DND-41 (cell line): ENCODE measurements around the gene KRTAP9-7.

Experiments used
- ATAC-seq: fragments of 200-7000 bp; cut with Tn5 transposase; 3 replicates; pipeline ENCODE4 v1.9.1; 2021; ENCODE audit warnings: low read depth; ENCODE audit not compliant: insufficient read depth
- DNase-seq: peaks from one replicate; pipeline ENCODE4 v3.0.0-alpha.2; 2020
- H2AFZ ChIP-seq: 2 replicates; pipeline ENCODE4 v1.6.0; 2012; ENCODE audit warnings: low read depth, low read length
- H3K27ac ChIP-seq: 2 replicates; pipeline ENCODE4 v1.5.1; 2012; ENCODE audit warnings: low read length, inconsistent platforms
- H3K27me3 ChIP-seq: fragments of 200-600 bp; sonication (generic); 2 replicates; pipeline ENCODE4 v1.6.0; 2012; ENCODE audit warnings: low read length, mild to moderate bottlenecking, inconsistent platforms; ENCODE audit not compliant: insufficient read depth, poor library complexity
- H3K36me3 ChIP-seq: 2 replicates; pipeline ENCODE4 v1.5.1; 2012; ENCODE audit warnings: low read length, inconsistent platforms; ENCODE audit not compliant: insufficient read depth
- H3K4me1 ChIP-seq: 2 replicates; pipeline ENCODE4 v1.5.1; 2012; ENCODE audit warnings: mild to moderate bottlenecking, low read length; ENCODE audit not compliant: insufficient read depth
- H3K4me2 ChIP-seq: 2 replicates; pipeline ENCODE4 v1.6.0; 2012; ENCODE audit warnings: mild to moderate bottlenecking, moderate library complexity, low read length, inconsistent platforms; ENCODE audit not compliant: insufficient read depth
- H3K4me3 ChIP-seq, 2 experiments: fragments of 200-600 bp in 1 of 2; shearing (Covaris generic) in 1 of 2; 2 replicates each; pipeline ENCODE4 v1.5.1; 2012 to 2016; ENCODE audit warnings: inconsistent platforms in 2 of 2, low read length in 2 of 2, mild to moderate bottlenecking in 2 of 2, low read depth in 1 of 2, moderate library complexity in 1 of 2
- H3K79me2 ChIP-seq: 2 replicates; pipeline ENCODE4 v1.6.0; 2012; ENCODE audit warnings: low read length, inconsistent platforms; ENCODE audit not compliant: insufficient read depth
- H3K9ac ChIP-seq: 2 replicates; pipeline ENCODE4 v1.6.0; 2012; ENCODE audit warnings: low read depth, mild to moderate bottlenecking, inconsistent platforms, low read length, moderate library complexity
- H3K9me3 ChIP-seq: 2 replicates; pipeline ENCODE4 v1.5.1; 2012; ENCODE audit warnings: low read length, moderate library complexity, mild to moderate bottlenecking, inconsistent platforms; ENCODE audit not compliant: insufficient read depth, severe bottlenecking
- H4K20me1 ChIP-seq: 2 replicates; pipeline ENCODE4 v1.6.0; 2012; ENCODE audit warnings: low read length; ENCODE audit not compliant: insufficient read depth
- CTCF ChIP-seq: IDR thresholded peaks from 2 replicates; pipeline ENCODE4 v1.5.1; 2012; ENCODE audit warnings: borderline replicate concordance, low read length, moderate library complexity, mild to moderate bottlenecking; ENCODE audit not compliant: poor library complexity, severe bottlenecking; ENCODE audit errors: extremely low read depth
- EZH2 ChIP-seq: IDR thresholded peaks from 3 replicates; pipeline ENCODE4 v1.6.1; 2012; ENCODE audit warnings: borderline replicate concordance, low read depth, mild to moderate bottlenecking, moderate library complexity, low read length, inconsistent platforms; ENCODE audit not compliant: severe bottlenecking

The KRTAP9-7 gene

GRCh38 chr17:41324180-41325075, 48.9 kb downstream of the KRTAP9-7 start:
- TF ChIP-seq CTCF (no peak), EZH2 (no peak)
- Histone ChIP-seq H3K36me3 (no peaks in the 10 kb centered on the region), H3K4me3 (no peak overlapping the region), H3K27me3 (no peaks in the 10 kb centered on the region), H3K4me2 (no peak overlapping the region), H3K79me2 (no peaks in the 10 kb centered on the region), H3K4me1 (no peaks in the 10 kb centered on the region), H2AFZ (no peak overlapping the region), H3K9me3 (no peaks in the 10 kb centered on the region), H4K20me1 (no peaks in the 10 kb centered on the region; the same call in 1 of the 2 replicates), H3K9ac (no peak overlapping the region), H3K27ac (no peak overlapping the region)
- DNase-seq (no peak), ATAC-seq (no peak)

- H4K20me1 ChIP-seq: no peaks in the 10 kb centered on the region; the same call in 1 of the 2 replicates
- no peaks in the 10 kb centered on the region for H3K79me2 ChIP-seq
- H3K4me3 ChIP-seq: no peak overlapping the region
- TF ChIP-seq EZH2 (no peak), CTCF (no peak)
- H3K9me3 ChIP-seq: no peaks in the 10 kb centered on the region
- no peak overlapping the region for H2AFZ ChIP-seq
- no peaks in the 10 kb centered on the region for H3K27me3 ChIP-seq
- DNase-seq (no peak), ATAC-seq (no peak)
- no peak overlapping the region for H3K4me2 ChIP-seq
- no peaks in the 10 kb centered on the region for H3K36me3 ChIP-seq
- no peak overlapping the region for H3K27ac ChIP-seq
- no peaks in the 10 kb centered on the region for H3K4me1 ChIP-seq
- H3K9ac ChIP-seq: no peak overlapping the region
Observed at GRCh38 chr17:41325126-41325525, 49.6 kb downstream of the KRTAP9-7 start.

GRCh38 chr17:41325611-41326010, 50.1 kb downstream of the KRTAP9-7 start:
- no peaks in the 10 kb centered on the region for H3K9me3 ChIP-seq

More at GRCh38 chr17:41325611-41326010, 50.1 kb downstream of the KRTAP9-7 start:
- Histone ChIP-seq H3K27ac (no peak overlapping the region), H2AFZ (no peak overlapping the region; the same call in 1 of the 2 replicates), H3K9ac (no peak overlapping the region), H3K36me3 (no peaks in the 10 kb centered on the region), H3K4me3 (no peak overlapping the region), H3K4me1 (no peaks in the 10 kb centered on the region), H3K4me2 (no peak overlapping the region), H3K79me2 (no peaks in the 10 kb centered on the region), H4K20me1 (no peaks in the 10 kb centered on the region; the same call in 1 of the 2 replicates), H3K27me3 (no peaks in the 10 kb centered on the region)
- DNase-seq: no peak
- no peak for ATAC-seq
- TF ChIP-seq EZH2 (no peak), CTCF (no peak)
